Stimulated activated CD8-positive, alpha-beta memory T cell treated with anti-CD3 and anti-CD28 coated beads, Interleukin-15, amount 100 ng/mL, for 1 hour (primary cell): ENCODE data around the gene ESM1.
"Not testable (repeated sequence)": the region's sequence is repeated elsewhere in the genome, so short reads cannot be mapped to it uniquely, and the experiment has no call there.

ENCODE experiments used
- DNase-seq: peaks from one replicate; pipeline ENCODE4 v3.0.0-alpha.2; 2020; ENCODE audit warnings: low read depth

ESM1 gene, protein sequence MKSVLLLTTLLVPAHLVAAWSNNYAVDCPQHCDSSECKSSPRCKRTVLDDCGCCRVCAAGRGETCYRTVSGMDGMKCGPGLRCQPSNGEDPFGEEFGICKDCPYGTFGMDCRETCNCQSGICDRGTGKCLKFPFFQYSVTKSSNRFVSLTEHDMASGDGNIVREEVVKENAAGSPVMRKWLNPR

GRCh38 chr5:54985301-54986268 is at the start of gene ESM1:
Gene ESM1, minus strand, starts transcription at chr5:54985593. Its CDS starts 76 bp downstream, at chr5:54985517.
- no peak for DNase-seq

DNA sequence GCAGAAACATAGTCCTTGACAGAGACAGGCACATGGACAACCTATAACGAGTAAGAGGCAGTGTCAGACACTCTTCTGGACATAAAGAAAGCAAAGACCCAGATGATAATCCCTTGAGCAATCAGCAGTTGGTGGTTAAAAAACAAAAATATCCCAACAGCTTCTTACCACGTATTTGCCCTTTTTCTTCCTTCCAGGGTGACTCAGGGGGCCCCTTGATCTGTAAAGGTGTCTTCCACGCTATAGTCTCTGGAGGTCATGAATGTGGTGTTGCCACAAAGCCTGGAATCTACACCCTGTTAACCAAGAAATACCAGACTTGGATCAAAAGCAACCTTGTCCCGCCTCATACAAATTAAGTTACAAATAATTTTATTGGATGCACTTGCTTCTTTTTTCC is 48.2 kb upstream of the ESM1 start:
- DNase-seq = no peak

GRCh38 chr5:55031492-55031891 is 46.1 kb upstream of the ESM1 start:
- no peak for DNase-seq

- no peak for DNase-seq
These were observed 45.4 kb upstream of the ESM1 start for GRCh38 chr5:55030676-55031369.

- DNase-seq = no peak
These were observed 44.8 kb upstream of the ESM1 start for GRCh38 chr5:55030220-55030619.

- DNase-seq = no peak
These were observed 42.2 kb upstream of the ESM1 start for GRCh38 chr5:55027595-55027994.

DNA sequence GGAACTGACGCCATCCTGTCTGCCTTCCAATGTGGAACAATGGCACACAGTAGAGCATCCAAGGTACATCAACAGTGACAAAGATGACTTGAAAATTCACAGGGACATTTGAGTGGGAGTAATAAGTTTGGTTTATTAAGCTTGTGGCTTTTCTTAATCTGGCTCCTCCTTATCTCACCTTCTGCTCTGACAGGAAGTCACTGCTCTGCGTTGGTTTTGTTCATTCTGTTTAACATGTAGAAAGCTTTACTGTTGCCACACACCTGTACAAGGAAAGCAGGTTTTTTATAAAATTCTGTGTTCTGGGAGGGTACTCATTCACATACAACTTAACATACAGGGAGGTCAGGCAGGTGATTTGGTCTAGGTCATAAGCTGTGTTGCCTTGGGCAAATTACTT is 37.1 kb upstream of the ESM1 start:
- no peak for DNase-seq

DNA sequence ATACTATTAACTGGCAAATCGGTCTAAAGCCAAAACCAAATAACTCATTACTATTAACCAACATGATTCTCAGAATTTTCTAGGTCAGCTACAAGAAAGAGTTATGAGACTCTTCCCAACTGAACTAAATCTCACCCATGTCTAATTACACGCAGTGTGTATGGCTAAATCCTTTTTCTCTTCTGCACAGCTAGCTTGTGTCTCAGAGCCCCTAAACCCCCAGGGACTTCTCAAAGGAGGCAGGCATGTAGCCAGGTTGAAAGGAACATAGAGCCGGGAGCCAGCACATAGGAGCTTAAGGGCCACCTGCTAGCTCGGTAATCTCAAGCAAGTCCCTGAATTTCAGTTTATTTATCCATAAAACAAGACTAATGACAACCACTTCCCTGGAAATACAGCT is 36.4 kb upstream of the ESM1 start:
- no peak for DNase-seq

GRCh38 chr5:55021410-55021809 is 36.0 kb upstream of the ESM1 start:
- no peak for DNase-seq

DNA sequence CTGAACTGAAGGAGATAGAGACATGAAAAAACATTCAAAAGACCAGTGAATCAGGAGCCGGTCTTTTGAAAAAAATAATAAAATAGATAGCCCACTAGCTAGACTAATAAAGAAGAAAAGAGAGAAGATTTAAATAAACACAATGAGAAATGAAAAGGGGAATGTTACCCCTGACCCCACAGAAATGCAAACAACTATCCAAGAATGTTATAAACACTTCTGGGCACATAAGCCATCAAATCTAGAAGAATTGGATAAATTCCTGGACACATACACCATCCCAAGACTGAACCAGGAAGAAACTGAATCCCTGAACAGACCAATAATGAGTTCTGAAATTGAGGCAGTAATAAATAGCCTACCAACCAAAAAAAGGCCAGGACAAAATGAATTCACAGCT is 24.8 kb upstream of the ESM1 start:
- not testable (repeated sequence) for DNase-seq

DNA sequence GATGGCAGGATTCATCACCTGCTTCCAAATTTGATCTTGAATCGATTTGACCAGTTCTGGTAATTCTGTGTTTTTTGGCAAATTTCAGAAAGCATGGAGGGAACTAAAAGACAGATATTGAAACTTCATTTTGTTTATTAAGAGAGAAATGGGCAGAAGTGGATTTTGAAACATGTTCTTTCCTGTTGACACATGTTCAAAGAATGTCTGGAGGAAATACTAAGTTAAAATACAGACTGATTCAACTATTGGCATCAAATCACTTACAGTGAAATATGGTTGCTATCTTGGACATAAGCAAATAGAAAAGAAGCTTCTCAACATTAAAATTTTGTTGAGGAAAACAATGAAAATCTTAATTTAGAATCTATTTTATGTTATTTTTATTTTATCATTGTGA is 19.3 kb upstream of the ESM1 start:
- no peak for DNase-seq

GRCh38 chr5:55003432-55004065 is 18.2 kb upstream of the ESM1 start:
- no peak for DNase-seq

GRCh38 chr5:55002166-55002565 is 16.8 kb upstream of the ESM1 start:
- not testable (repeated sequence) for DNase-seq

GRCh38 chr5:54997081-54997480 is 11.7 kb upstream of the ESM1 start:
- DNase-seq = no peak

DNA sequence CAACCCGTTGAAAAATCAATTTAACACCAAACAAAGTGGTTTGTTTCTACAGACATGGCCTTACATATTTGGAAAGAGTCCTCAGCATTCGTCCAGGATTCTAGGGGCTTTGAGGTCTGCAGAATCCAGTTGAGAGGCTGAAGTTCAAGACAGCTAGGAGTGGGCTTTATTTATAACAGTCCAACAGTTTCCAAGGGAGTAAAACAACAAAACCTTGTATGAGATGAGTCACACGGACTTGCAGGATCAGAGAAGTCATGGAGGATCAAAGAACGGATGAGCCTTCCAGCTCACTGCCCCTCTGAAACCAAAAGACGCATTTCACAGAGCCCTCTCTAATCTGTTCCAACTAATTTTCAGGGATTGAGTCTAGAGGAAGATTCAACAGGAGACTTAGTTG is 11.1 kb upstream of the ESM1 start:
- no peak for DNase-seq

GRCh38 chr5:54995168-54995567 is 9.8 kb upstream of the ESM1 start:
- no peak for DNase-seq

DNA sequence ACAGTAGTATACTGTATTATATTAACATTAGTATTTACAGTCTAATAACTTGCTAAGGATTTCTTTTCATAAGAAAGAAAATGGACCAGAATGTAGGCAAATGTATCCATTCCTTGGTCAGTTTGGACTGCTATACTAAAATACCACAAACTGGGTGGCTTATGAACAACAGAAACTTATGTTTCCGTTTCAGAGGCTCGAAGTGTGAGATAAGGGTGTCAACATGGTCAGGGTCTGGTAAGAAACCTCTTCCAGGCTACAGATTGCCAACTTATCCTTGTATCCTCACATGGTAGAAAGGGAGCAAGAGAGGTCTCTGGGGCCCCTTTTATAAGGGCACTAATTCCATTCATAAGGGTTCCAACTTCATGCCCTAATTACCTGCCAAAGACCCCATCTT is 9.2 kb upstream of the ESM1 start:
- no peak for DNase-seq

- DNase-seq = no peak
These were observed 7.9 kb upstream of the ESM1 start for GRCh38 chr5:54993318-54993717.

DNA sequence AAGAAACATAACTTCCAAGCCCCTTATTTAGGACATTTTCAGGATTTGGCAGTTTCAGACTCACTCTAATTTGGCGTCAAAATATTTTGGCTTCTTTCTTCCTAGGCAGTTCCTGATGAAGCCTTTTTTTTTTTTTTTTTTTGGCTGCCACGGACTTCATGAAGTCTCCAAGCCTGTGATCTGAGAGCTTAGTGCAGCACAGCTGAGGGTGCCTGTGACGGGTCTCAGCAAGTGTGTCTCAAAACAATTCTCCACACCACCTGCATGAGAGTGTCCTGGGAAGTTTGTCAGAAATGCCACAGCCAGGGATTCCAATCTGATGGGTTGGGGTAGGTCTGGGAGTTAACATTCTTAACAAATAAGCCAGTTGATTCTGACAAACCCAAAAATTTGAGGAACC is 6.0 kb upstream of the ESM1 start:
- no peak for DNase-seq

DNA sequence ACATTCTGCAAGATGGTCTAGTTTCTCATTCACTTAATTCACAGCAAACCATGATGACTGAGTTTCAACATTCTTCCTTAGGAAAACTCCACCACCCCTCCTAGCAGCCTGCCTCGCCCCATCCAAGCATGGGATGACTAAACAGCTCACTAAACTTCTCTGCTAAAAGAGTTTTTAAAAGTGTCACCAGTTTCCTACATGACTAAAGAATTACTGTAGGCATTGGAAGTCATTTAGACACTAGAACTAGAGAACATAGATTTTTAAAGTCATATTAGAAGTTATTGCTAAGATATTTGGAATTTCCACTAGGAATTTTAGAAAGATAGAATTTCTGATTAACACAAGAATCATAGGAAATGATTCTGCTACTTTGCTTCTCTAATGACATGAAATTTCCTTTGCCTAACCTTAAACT is 5.5 kb upstream of the ESM1 start:
- no peak for DNase-seq

DNA sequence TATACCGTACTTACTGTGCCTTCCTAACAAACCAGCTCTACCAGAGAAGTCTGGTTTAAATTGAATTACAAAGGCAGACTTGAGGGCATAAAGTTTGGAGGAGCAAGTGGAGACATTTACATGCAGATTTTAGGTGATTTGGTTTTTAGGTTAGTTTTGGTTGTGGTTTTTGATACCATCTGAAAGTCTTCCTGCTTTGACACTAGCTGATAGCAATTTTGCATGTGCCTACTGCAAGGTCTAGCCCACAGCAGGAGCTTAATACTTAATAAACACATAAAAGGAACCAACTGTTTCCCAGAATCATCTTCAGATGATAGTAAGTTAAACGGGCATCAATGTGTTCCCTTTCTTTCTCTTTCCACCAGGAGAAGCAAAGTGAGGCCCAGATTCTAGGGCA is 3.4 kb upstream of the ESM1 start:
- DNase-seq = no peak

GRCh38 chr5:54988218-54988617 is 2.8 kb upstream of the ESM1 start:
- no peak for DNase-seq
